ENCODE measurements around the gene DTNB.

The DTNB gene

GRCh38 chr2:25337276-25337675 is 336.1 kb downstream of the DTNB start:
- DNase-seq (ENCODE audit: low read depth): no peak
- TF ChIP-seq CTCF (conservative IDR thresholded peaks at IDR 0.05; ENCODE audit: low read depth, low read length): no peak
- no peak overlapping the region for H3K4me3 ChIP-seq (ENCODE audit: low read length)

GRCh38 chr2:25336383-25336841 is 337.0 kb downstream of the DTNB start:
- no peak overlapping the region for H3K4me3 ChIP-seq (ENCODE audit: low read length)
- no peak for TF ChIP-seq CTCF (conservative IDR thresholded peaks at IDR 0.05; ENCODE audit: low read depth, low read length)
- DNase-seq (ENCODE audit: low read depth): no peak

- no peak for DNase-seq (ENCODE audit: low read depth)
- TF ChIP-seq CTCF (conservative IDR thresholded peaks at IDR 0.05; ENCODE audit: low read depth, low read length): no peak
- H3K4me3 ChIP-seq (ENCODE audit: low read length): no peak overlapping the region
Measured at GRCh38 chr2:25335971-25336370, 337.4 kb downstream of the DTNB start.

GRCh38 chr2:25335204-25335603 is 338.2 kb downstream of the DTNB start:
- no peak for DNase-seq (ENCODE audit: low read depth)
- no peak overlapping the region for H3K4me3 ChIP-seq (ENCODE audit: low read length)
- TF ChIP-seq CTCF (conservative IDR thresholded peaks at IDR 0.05; ENCODE audit: low read depth, low read length): no peak

GRCh38 chr2:25334482-25334881 is 338.9 kb downstream of the DTNB start:
- no peak for TF ChIP-seq CTCF (conservative IDR thresholded peaks at IDR 0.05; ENCODE audit: low read depth, low read length)
- H3K4me3 ChIP-seq (ENCODE audit: low read length): no peak overlapping the region
- no peak for DNase-seq (ENCODE audit: low read depth)

- no peak for TF ChIP-seq CTCF (conservative IDR thresholded peaks at IDR 0.05; ENCODE audit: low read depth, low read length)
- DNase-seq (ENCODE audit: low read depth): no peak
- H3K4me3 ChIP-seq (ENCODE audit: low read length): no peak overlapping the region
Measured at GRCh38 chr2:25333981-25334380, 339.4 kb downstream of the DTNB start.

- no peak for DNase-seq (ENCODE audit: low read depth)
- H3K4me3 ChIP-seq (ENCODE audit: low read length): no peak overlapping the region
- no peak for TF ChIP-seq CTCF (conservative IDR thresholded peaks at IDR 0.05; ENCODE audit: low read depth, low read length)
Measured at GRCh38 chr2:25332571-25332970, 340.8 kb downstream of the DTNB start.
